GM18517 (cell line): Measurements from ENCODE around the gene CCT7.
A peak's percentile ranks its signal among the peaks of the same experiment; 100 is the strongest.

Experiments used
- ATAC-seq: cut with Tn5 transposase; IDR thresholded peaks from one replicate; pipeline ENCODE4 v1.9.1; 2021; ENCODE audit warnings: mild to moderate bottlenecking, moderate library complexity; ENCODE audit not compliant: unreplicated experiment

Gene CCT7

GRCh38 chr2:73266061-73266901 lies 32.2 kb downstream of the CCT7 start:
- ATAC-seq: no peak

- no peak for ATAC-seq
Measured at GRCh38 chr2:73267008-73267407, 32.9 kb downstream of the CCT7 start.

- ATAC-seq: no peak
Measured at GRCh38 chr2:73268366-73268829, 34.3 kb downstream of the CCT7 start.

- ATAC-seq: no peak
Measured at GRCh38 chr2:73268830-73269685, 35.0 kb downstream of the CCT7 start.

DNA sequence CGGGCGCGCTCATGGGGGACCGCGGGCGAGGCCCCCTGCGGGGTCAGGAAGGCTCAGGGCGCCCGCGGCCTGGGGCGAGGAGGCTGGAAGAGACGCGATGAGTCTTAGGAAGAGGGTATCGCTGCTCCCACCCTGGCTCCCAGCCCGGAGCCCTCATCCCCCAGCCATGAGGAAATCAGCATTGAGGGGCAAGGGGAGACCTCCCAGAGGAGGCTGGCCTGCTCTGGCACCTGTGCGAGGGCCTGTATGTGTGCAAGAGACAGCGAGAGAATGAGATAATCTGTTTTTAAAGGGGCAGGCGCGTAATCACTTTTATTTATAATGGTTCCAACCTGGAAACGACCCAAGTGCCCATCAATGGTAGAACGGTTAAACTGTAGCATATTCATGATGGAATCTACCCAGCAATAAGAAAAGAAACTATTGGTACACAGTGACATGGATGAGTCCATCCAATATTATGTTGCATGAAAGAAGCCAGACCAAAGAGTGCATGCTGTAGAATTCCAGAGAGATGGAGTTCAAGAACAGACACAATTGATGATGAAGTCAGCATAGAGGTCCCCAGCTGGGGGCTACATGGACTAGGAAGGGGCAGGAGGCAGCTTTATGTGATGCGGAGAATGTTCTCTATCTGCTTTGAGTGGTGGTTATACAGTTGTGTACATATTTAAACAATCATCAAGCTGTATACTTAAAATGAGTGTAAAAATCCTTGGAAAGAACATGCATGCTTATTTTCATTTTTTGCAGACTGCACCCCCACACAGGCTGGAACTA lies 35.8 kb downstream of the CCT7 start:
- ATAC-seq: no peak

GRCh38 chr2:73272270-73272669 lies 38.2 kb downstream of the CCT7 start:
- no peak for ATAC-seq

DNA sequence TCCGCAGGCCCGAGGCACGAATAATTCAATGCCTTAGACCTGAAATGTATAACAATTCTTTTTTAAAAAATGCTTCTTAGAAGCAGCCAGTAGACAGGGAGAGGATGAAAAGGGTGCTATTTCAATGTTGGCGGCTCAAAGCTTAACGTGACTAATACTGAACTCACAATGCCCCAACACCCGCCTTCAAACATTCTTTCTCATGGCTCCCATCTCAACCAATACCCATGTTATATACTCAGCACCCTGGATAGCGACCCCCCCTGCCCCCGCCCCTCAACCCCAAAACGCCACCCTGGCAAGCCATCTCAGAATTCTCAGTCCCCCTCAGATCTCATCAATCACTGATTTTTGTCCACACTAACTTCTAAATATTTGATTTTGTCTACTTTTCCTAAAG lies 45.7 kb downstream of the CCT7 start:
- no peak for ATAC-seq

DNA sequence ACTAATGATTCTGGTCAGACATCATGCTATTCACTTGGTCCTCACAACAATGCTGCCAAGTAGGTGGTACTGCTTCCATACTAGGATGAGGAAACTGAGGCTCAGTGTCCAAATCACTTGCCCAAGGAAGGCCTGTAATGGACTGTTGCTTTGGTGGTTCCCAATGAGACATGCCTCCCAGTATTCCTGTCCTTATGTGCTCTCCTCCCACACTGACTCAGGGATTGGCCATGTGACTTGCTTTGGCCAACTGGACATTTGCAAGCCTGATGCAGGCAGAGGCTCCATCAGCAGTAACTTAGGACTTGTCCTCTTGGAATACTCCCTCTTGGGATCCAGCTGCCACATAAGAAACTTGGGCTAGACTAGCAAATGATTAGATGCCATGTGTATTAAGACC lies 47.1 kb downstream of the CCT7 start:
- ATAC-seq: no peak

GRCh38 chr2:73282924-73283544 lies 48.9 kb downstream of the CCT7 start:
- no peak for ATAC-seq

- no peak for ATAC-seq
Measured at GRCh38 chr2:73283545-73284295, 49.6 kb downstream of the CCT7 start.

GRCh38 chr2:73284296-73285158 lies 50.4 kb downstream of the CCT7 start, which contains the start of gene FBXO41:
Gene FBXO41, minus strand, starts transcription at chr2:73284478. Its CDS starts 14,848 bp downstream, at chr2:73269630.
- peak; percentile 59 for ATAC-seq

- peak; percentile 63 for ATAC-seq
Measured at GRCh38 chr2:73285159-73285739, 51.1 kb downstream of the CCT7 start.

DNA sequence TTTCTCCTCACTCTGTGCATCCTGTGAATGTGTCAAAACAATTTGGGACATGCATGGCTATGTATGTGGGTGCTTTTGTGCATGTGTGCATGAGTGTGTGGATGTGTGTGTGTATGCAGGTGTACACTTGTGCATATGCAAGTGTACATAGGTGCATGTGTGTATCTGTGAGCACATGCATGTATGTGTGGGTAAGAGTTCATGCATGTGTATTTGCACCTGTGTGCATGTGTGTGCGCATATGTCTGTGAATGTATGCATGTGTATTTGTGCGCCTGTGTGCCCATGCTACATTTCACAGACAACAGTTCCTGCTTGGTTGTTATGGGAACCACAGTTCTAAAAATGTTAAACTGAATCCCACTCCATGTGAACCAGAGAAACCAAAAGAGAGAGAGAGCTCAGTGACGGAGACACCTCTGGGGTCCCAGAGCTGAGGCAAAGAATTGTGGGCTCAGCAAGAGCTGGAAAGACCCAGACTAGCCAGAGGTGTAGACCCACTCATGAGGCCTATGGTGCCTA lies 52.1 kb downstream of the CCT7 start:
- no peak for ATAC-seq

GRCh38 chr2:73289304-73289703 lies 55.2 kb downstream of the CCT7 start:
- ATAC-seq: no peak

- no peak for ATAC-seq
Measured at GRCh38 chr2:73290049-73290839, 56.1 kb downstream of the CCT7 start.

DNA sequence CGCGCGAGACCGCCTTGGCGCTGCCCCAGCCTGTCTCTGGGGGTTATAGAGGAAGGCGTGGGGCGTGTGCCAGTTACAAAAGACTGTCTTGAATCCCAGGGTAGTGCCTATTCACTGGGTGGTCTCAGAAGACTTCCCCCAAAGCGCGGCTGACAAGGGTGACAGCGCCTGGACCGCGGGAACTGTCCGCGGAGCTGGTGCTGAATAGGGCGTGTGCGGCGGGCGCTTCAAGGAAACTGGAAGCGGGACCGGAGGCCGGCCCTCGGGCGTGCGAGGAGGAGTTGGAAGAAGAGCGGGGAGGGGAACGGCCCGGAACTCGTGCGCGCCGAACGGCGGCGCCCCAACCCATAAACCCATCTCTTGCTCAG lies 57.0 kb downstream of the CCT7 start:
- no peak for ATAC-seq

DNA sequence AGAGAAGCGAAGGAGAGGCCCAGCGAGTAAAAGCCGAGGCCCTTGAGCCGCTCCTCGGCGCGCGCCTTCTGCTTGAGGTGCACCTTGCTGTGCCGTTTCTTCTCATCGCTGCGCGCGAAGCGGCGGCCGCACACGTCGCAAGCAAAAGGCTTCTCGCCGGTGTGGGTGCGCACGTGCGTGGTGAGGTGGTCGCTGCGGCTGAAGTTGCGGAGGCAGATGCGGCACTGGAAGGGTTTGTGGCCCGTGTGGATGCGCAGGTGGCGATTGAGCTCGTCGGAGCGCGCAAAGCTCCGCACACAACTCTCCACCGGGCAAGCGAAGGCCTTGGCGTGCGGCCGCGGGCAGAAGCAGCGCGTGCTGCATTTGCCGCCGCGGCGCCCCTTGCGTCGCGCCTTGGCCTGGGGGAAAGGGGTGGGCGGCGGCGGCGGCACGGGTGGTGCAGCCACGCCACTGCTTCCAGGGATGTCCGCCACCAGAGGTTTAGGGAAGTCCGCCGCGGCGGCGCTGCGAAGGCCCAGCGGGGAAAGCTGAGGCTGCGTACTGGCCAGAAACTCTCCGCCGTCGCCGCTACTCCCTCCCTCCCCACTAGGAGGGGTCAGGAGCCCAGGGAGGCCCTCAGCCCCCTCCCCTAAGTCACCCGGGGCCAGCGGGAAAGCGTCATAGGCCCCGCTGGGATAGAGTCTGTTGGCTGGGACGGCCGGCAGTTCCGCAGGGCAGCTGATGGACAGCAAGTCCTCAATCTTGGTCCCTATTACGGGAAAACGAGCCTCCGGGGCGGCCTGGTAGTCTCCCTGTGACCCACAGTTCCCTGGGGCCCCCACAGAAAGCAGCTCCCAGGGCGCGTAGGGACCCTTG lies 57.6 kb downstream of the CCT7 start:
- ATAC-seq: no peak
